HG03575 (cell line): ENCODE data around the gene LRRC37A3.
A peak's percentile ranks its signal among the peaks of the same experiment; 100 is the strongest.
"Not testable (repeated sequence)": the region's sequence is repeated elsewhere in the genome, so short reads cannot be mapped to it uniquely, and the experiment has no call there.

Experiments
- ATAC-seq: cut with Tn5 transposase; IDR thresholded peaks from one replicate; pipeline ENCODE4 v1.9.1; 2021; ENCODE audit not compliant: unreplicated experiment, insufficient number of reproducible peaks, low FRiP score; ENCODE audit errors: extremely low read depth

LRRC37A3 gene

GRCh38 chr17:64919289-64920025 lies at the start of gene LRRC37A3:
TSS of gene LRRC37A3 (minus strand) at chr17:64919478. CDS start at chr17:64897257, 22,221 bp downstream.
- peak; percentile 66 for ATAC-seq

GRCh38 chr17:64965873-64966287 lies 46.6 kb upstream of the LRRC37A3 start:
- peak; percentile 34 for ATAC-seq

GRCh38 chr17:64965256-64965872 lies 46.1 kb upstream of the LRRC37A3 start:
- not testable (repeated sequence) for ATAC-seq

GRCh38 chr17:64964796-64965195 lies 45.5 kb upstream of the LRRC37A3 start:
- ATAC-seq = no peak

- not testable (repeated sequence) for ATAC-seq
These were observed 44.5 kb upstream of the LRRC37A3 start for GRCh38 chr17:64963814-64964213.

GRCh38 chr17:64961563-64962378 lies 42.5 kb upstream of the LRRC37A3 start:
- not testable (repeated sequence) for ATAC-seq

- ATAC-seq = no peak
These were observed 32.6 kb upstream of the LRRC37A3 start for GRCh38 chr17:64951877-64952276.

- ATAC-seq = no peak
These were observed 31.6 kb upstream of the LRRC37A3 start for GRCh38 chr17:64950871-64951270.

- no peak for ATAC-seq
These were observed 27.9 kb upstream of the LRRC37A3 start for GRCh38 chr17:64947152-64947551.

- no peak for ATAC-seq
These were observed 22.5 kb upstream of the LRRC37A3 start for GRCh38 chr17:64941761-64942160.

- no peak for ATAC-seq
These were observed 21.8 kb upstream of the LRRC37A3 start for GRCh38 chr17:64941045-64941444.

GRCh38 chr17:64940055-64940454 lies 20.8 kb upstream of the LRRC37A3 start:
- no peak for ATAC-seq

GRCh38 chr17:64938925-64939474 lies 19.7 kb upstream of the LRRC37A3 start:
- no peak for ATAC-seq

GRCh38 chr17:64938290-64938689 lies 19.0 kb upstream of the LRRC37A3 start:
- no peak for ATAC-seq

GRCh38 chr17:64936117-64936516 lies 16.8 kb upstream of the LRRC37A3 start:
- ATAC-seq = no peak

- not testable (repeated sequence) for ATAC-seq
These were observed 15.1 kb upstream of the LRRC37A3 start for GRCh38 chr17:64934284-64934778.

GRCh38 chr17:64932850-64933249 lies 13.6 kb upstream of the LRRC37A3 start:
- not testable (repeated sequence) for ATAC-seq

- ATAC-seq = not testable (repeated sequence)
These were observed 11.1 kb upstream of the LRRC37A3 start for GRCh38 chr17:64930374-64930773.
